ENCODE results near the gene LRTM2. TPM values are rescaled to one million over a fixed set of nuclear protein-coding genes. Genes with fewer than 3 reads are reported as not detected.

The LRTM2 gene
- total RNA-seq, 1 experiment from 2014 or later, result 0.07 TPM

DNA sequence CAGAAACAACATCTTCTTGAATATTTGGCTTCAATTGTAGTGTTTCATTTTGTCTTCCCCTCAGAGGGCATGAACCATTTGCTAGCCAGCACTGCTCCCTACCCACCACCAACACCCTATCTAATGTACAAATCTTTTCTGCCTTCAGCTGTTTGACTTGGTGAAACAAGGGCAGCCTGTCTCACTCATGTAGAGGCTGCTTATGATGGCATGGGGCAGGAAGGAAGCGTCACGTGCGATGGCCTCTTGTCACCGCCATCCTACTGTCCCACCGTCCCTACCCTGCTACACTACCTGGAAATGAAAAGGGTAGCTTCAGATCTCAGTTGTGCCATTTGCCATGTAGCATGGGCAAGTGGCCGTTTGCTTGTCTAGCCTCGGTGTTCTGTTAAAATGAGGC lies 29.9 kb upstream of the LRTM2 start:
- DNase-seq (ENCODE audit: low read depth, low spot score) (no peak), ATAC-seq (no peak)
- CTCF ChIA-PET, result interaction anchor here (1.3 to 5.6 kb wide), 11 partner anchors 99 to 1220 kb away, joined by 3 to 242 read pairs (median 5); no protein-coding TSS in a partner anchor
- no TSS peak for BruUV-seq (replicated peaks)
- Histone ChIP-seq H3K4me3 (replicated peaks in 1 of 2; ENCODE audit: low read depth in 1 of 2, low read length in 2 of 2) (no peak overlapping the region), H4K20me1 (ENCODE audit: insufficient read depth) (no peaks in the 10 kb centered on the region), H3K79me2 (ENCODE audit: insufficient read depth, low read length) (no peaks in the 10 kb centered on the region), H3K36me3 (ENCODE audit: control insufficient read depth in 1 of 2, insufficient read depth in 2 of 2, low read length in 2 of 2) (peaks cover 0 to 6% of the 10 kb centered on the region in 2 experiments; a peak in 2 of 4 replicates), H3K4me2 (ENCODE audit: low read length) (no peak overlapping the region), H2AFZ (ENCODE audit: low read depth, low read length, poor library complexity, severe bottlenecking) (no peak overlapping the region), H3K9me2 (ENCODE audit: insufficient read depth) (no peaks in the 10 kb centered on the region), H3K27ac (ENCODE audit: low read depth, low read length) (no peak overlapping the region), H3K9me3 (ENCODE audit: control insufficient read depth in 1 of 2, insufficient read depth in 1 of 2, low read depth in 1 of 2, low read length in 2 of 2) (no peaks in the 10 kb centered on the region), H3K4me1 (ENCODE audit: control insufficient read depth in 1 of 2, insufficient read depth in 2 of 2, low read length in 2 of 2) (peaks cover 0 to under 1% of the 10 kb centered on the region in 2 experiments; a peak in 2 of 4 replicates), H3K9ac (ENCODE audit: low read length) (no peak overlapping the region), H3K27me3 (ENCODE audit: insufficient read depth, low read length) (no peaks in the 10 kb centered on the region)
- TF ChIP-seq, protein P1, sequence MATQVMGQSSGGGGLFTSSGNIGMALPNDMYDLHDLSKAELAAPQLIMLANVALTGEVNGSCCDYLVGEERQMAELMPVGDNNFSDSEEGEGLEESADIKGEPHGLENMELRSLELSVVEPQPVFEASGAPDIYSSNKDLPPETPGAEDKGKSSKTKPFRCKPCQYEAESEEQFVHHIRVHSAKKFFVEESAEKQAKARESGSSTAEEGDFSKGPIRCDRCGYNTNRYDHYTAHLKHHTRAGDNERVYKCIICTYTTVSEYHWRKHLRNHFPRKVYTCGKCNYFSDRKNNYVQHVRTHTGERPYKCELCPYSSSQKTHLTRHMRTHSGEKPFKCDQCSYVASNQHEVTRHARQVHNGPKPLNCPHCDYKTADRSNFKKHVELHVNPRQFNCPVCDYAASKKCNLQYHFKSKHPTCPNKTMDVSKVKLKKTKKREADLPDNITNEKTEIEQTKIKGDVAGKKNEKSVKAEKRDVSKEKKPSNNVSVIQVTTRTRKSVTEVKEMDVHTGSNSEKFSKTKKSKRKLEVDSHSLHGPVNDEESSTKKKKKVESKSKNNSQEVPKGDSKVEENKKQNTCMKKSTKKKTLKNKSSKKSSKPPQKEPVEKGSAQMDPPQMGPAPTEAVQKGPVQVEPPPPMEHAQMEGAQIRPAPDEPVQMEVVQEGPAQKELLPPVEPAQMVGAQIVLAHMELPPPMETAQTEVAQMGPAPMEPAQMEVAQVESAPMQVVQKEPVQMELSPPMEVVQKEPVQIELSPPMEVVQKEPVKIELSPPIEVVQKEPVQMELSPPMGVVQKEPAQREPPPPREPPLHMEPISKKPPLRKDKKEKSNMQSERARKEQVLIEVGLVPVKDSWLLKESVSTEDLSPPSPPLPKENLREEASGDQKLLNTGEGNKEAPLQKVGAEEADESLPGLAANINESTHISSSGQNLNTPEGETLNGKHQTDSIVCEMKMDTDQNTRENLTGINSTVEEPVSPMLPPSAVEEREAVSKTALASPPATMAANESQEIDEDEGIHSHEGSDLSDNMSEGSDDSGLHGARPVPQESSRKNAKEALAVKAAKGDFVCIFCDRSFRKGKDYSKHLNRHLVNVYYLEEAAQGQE (IDR thresholded peaks at IDR 0.05; ENCODE audit: low read depth), result no peak
- TF ChIP-seq YY1 (IDR thresholded peaks at IDR 0.05; ENCODE audit: extremely low read depth, insufficient replicate concordance, low read depth, low read length), result no peak
- TF ChIP-seq POLR2A (IDR thresholded peaks at IDR 0.05; ENCODE audit: borderline replicate concordance, extremely low read depth, insufficient read depth, insufficient read length), result no peak
- no peak for TF ChIP-seq CEBPB (IDR thresholded peaks at IDR 0.05; ENCODE audit: low read depth)
- TF ChIP-seq EZH2 (IDR thresholded peaks at IDR 0.05), result no peak
- TF ChIP-seq EGR1 (IDR thresholded peaks at IDR 0.05; ENCODE audit: low read depth), result no peak
- no peak for TF ChIP-seq FOSL1 (IDR thresholded peaks at IDR 0.05; ENCODE audit: low read depth)
- TF ChIP-seq CBX3 (IDR thresholded peaks at IDR 0.05; ENCODE audit: low read depth), result no peak
- TF ChIP-seq, protein P2, sequence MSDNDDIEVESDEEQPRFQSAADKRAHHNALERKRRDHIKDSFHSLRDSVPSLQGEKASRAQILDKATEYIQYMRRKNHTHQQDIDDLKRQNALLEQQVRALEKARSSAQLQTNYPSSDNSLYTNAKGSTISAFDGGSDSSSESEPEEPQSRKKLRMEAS (IDR thresholded peaks at IDR 0.05), result no peak
- TF ChIP-seq JUND (IDR thresholded peaks at IDR 0.05), result no peak
- TF ChIP-seq ZFX (IDR thresholded peaks at IDR 0.05), result no peak
- no peak for TF ChIP-seq TCF7L2 (IDR thresholded peaks at IDR 0.05; ENCODE audit: borderline replicate concordance, extremely low read depth, insufficient read depth, insufficient read length)
- no peak for TF ChIP-seq RAD21 (IDR thresholded peaks at IDR 0.05; ENCODE audit: low read depth)
- TF ChIP-seq, protein P3, sequence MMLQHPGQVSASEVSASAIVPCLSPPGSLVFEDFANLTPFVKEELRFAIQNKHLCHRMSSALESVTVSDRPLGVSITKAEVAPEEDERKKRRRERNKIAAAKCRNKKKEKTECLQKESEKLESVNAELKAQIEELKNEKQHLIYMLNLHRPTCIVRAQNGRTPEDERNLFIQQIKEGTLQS (IDR thresholded peaks at IDR 0.05), result no peak
- TF ChIP-seq SIN3A (IDR thresholded peaks at IDR 0.05; ENCODE audit: low read depth), result no peak
- no peak for TF ChIP-seq POLR2AphosphoS5 (IDR thresholded peaks at IDR 0.05; ENCODE audit: low read depth, low read length)
- TF ChIP-seq ELF1 (IDR thresholded peaks at IDR 0.05; ENCODE audit: borderline replicate concordance, low read depth), result no peak
- no peak for TF ChIP-seq SRF (IDR thresholded peaks at IDR 0.05; ENCODE audit: low read depth)
- POLR2A ChIA-PET, result interaction anchor here (1.3 kb wide), 1 partner anchor 150 kb away, joined by 4 read pairs; no protein-coding TSS in a partner anchor
- intact Hi-C loops (cut with micrococcal nuclease), result no loop called here
- RAD21 ChIA-PET (ENCODE audit: low non-redundant PET in 1 of 2, low total read pairs in 2 of 2, uncharacterized antibody in 2 of 2, unreplicated experiment in 2 of 2), result interaction anchor here (1.3 to 2.6 kb wide), 7 partner anchors 133 to 156 kb away, joined by 3 to 30 read pairs (median 5); no protein-coding TSS in a partner anchor
